GM21619 (cell line): ENCODE results near the gene FBXW10.
"Not testable (repeated sequence)": the region's sequence is repeated elsewhere in the genome, so short reads cannot be mapped to it uniquely, and the experiment has no call there.

Experiments
- ATAC-seq: cut with Tn5 transposase; IDR thresholded peaks from one replicate; pipeline ENCODE4 v1.9.1; 2021; ENCODE audit not compliant: unreplicated experiment

The FBXW10 gene

GRCh38 chr17:18747501-18747900 is 3.6 kb downstream of the FBXW10 start:
- ATAC-seq: not testable (repeated sequence)

GRCh38 chr17:18750242-18750641 is 6.4 kb downstream of the FBXW10 start:
- not testable (repeated sequence) for ATAC-seq

- ATAC-seq: not testable (repeated sequence)
Observed at GRCh38 chr17:18753829-18754409, 10.1 kb downstream of the FBXW10 start.

DNA sequence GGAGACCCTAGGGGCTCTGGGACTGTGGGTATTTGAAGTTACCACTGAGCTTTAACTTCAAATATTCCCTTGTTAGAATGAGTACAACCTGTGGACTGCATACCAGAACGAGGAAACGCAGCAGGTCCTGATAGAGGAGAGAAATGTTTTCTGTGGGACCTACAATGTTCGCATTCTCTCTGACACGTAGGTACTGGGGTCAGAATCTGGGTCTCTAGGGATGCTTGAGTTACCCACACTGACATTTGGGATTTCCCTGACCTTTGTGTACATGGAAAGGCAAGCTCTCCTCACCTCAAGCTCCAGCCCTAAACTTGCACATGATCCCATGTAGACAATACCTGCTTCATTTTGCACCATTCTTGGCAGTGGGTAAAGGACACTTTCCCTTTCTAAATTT is 12.1 kb downstream of the FBXW10 start:
- not testable (repeated sequence) for ATAC-seq

GRCh38 chr17:18757368-18758044 is 13.7 kb downstream of the FBXW10 start:
- ATAC-seq: not testable (repeated sequence)

- not testable (repeated sequence) for ATAC-seq
Observed at GRCh38 chr17:18758344-18758743, 14.5 kb downstream of the FBXW10 start.

GRCh38 chr17:18760221-18760620 is 16.4 kb downstream of the FBXW10 start:
- ATAC-seq: not testable (repeated sequence)

- ATAC-seq: not testable (repeated sequence)
Observed at GRCh38 chr17:18770572-18770971, 26.7 kb downstream of the FBXW10 start.

DNA sequence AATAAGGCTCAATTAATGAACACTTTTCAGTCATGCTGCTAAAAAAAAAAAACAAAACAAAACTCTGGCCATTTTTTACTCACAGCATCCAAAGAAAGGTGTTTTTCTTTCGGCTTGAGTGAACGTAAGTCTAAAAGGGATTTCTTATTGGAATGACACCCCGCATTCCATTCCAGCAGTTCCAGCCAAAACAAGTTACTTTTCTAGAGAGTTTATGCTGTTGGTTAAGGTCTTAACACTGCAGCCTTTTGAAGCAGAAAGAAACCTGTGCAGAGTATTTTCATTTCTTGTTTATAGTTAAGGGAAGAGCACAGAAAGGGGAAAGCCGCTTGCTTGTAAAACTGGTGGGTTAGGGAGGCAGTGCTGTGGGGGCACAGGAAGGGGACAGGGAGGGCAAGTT is 27.2 kb downstream of the FBXW10 start:
- not testable (repeated sequence) for ATAC-seq

- no peak for ATAC-seq
Observed at GRCh38 chr17:18772471-18772870, 28.6 kb downstream of the FBXW10 start.

DNA sequence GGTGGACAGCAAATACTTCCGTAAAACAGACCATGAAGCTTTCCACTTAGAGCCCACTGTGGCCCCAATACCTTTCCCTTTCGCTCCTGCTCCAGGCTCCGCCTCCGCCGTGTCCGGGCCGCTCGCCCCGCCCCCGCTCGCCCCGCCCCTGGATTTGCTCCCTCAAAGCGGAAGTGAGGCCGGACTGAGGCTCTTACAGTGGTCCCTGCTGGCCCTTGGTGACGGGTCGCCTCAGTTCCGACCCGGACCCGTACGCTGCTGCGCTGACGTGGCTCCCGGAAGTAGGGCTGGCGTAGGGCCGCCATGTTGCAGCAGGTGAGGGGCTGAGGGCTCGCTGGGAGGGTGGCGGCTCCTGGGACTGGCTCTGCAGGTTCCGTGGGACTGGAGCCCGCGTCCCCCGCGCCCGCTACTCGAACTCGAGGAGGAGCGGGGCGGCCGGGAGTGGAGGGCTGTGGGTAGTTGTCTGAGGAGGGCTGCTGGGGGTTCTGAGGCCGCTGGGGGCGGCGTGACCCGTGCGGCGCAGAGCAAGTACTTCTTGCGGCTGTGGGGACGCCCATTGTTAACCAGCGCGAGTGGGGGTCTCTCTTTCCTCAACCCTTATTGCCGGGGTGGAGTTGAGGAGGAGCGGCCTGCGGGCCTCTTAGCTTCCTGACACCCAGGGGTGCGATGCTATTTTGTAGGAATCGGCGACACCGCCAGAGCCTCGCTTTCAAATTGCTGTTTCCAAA is 37.3 kb downstream of the FBXW10 start, which contains the start of gene TVP23B:
TSS of gene TVP23B (plus strand) at position 193 of the 728 bp plus-strand sequence. CDS start at position 304, 111 bp downstream.
- ATAC-seq: peak; percentile 98

GRCh38 chr17:18781805-18782204 is 38.0 kb downstream of the FBXW10 start:
- ATAC-seq: not testable (repeated sequence)

- ATAC-seq: not testable (repeated sequence)
Observed at GRCh38 chr17:18785933-18786332, 42.1 kb downstream of the FBXW10 start.

- ATAC-seq: not testable (repeated sequence)
Observed at GRCh38 chr17:18786890-18787289, 43.0 kb downstream of the FBXW10 start.

- not testable (repeated sequence) for ATAC-seq
Observed at GRCh38 chr17:18791402-18791801, 47.5 kb downstream of the FBXW10 start.

- not testable (repeated sequence) for ATAC-seq
Observed at GRCh38 chr17:18794841-18795240, 51.0 kb downstream of the FBXW10 start.

- ATAC-seq: not testable (repeated sequence)
Observed at GRCh38 chr17:18796887-18797286, 53.0 kb downstream of the FBXW10 start.

DNA sequence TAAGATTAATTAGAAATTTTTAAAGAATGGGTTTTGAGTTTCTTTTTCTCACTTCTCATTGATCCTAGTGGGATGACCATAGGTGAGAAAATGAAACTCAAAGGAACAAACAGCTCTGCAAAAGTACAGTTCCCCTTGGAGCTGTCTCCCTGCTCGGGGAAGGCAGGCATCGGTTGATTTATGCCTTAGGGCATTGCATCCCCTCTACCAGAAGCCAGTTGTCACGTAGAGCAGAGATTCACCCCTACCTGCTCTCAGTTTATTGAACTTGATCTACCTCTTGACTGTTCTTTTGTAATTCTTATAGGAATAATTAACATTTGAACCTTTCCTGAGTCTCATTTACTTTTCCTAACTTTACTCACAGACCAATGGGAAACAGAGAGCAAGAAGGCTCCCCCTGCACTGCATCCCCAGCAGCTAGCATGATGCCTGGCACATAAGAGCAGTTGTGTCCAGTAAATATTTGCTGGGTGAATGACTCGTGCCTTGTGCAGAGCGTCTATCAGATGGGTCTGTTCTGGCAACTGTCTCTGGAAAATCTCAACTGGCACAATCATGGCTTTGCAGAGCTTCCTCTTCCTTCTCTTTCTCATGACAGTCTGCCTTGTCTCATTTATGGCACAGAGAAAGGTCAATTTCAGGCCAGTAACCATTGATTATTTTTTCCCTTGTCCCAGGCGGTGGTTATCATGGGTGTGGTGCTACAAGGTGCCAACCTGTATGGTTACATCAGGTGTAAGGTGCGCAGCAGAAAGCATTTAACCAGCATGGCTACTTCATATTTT is 59.8 kb downstream of the FBXW10 start:
- not testable (repeated sequence) for ATAC-seq

GRCh38 chr17:18815924-18816323 is 72.1 kb downstream of the FBXW10 start:
- not testable (repeated sequence) for ATAC-seq

DNA sequence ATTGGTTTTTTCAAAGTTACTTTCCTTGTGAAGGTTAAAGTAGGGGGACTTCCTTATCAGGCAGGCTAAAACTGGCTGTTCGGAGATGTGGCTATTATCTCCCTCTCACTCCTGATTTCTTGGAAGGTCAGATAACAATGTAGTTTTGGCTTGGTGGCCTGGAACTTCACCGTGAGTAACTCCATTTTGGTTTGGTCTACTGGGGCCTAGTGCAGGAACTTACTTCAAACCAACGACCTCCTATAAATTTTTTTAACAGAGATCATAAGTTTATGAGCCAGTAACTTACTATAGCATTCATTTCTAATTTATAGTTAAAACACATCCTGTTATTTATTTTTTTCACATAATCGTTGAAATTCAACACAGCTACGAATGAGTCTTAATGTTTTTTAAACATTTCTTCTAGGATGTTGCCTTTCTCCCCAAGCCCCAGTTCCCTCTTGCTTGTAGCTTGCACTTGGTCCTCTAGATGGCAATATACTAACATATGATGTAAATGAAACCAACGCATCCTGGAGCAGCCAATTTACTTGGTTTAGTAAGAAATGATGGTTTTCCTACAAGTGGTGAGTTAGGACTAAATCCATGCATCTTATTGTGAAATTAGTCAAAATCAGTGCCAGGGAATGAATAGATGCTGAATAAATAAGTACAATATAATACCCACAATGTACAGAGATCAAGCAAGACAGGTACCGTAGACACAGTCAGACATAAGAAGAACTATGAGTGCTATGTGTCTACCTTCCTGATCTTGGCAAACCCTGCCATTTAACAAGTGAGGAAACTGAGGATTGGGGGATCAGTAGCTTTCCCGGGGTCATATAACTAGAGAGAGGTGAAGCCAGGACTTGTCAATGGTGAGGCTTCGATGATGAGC is 72.9 kb downstream of the FBXW10 start:
- ATAC-seq: not testable (repeated sequence)
